Left lung (tissue), 14 donors: ENCODE measurements around the gene AKR1E2. TPM values are rescaled to one million over a fixed set of nuclear protein-coding genes. Genes with fewer than 3 reads are reported as not detected.

Source experiments
- ATAC-seq: fragments of 200-7000 bp; cut with Tn5 transposase; one replicate; pipeline ENCODE4 v1.9.1; 2020; ENCODE audit warnings: moderate library complexity
- DNase-seq, 4 donors: peaks; one replicate each; pipeline ENCODE4 v3.0.0-alpha.2; 2013 to 2020
- H3K27ac ChIP-seq, 2 donors: fragments of 200-600 bp; sonication (generic) in 1 of 2; one replicate each; pipeline versions ENCODE4 v1.5.0 to v1.8.0; 2020 to 2021
- H3K27me3 ChIP-seq, 2 donors: fragments of 200-600 bp; sonication (generic) in 1 of 2; one replicate each; pipeline versions ENCODE4 v1.5.0 to v1.8.0; 2020 to 2021
- H3K36me3 ChIP-seq, 2 donors: fragments of 200-600 bp; sonication (generic) in 1 of 2; one replicate each; pipeline versions ENCODE4 v1.5.0 to v1.8.0; 2020 to 2021
- H3K4me1 ChIP-seq, 2 donors: fragments of 200-600 bp; one replicate each; pipeline ENCODE4 v1.8.0; 2021
- H3K4me3 ChIP-seq, 2 donors: fragments of 200-600 bp; sonication (generic) in 1 of 2; one replicate each; pipeline versions ENCODE4 v1.5.0 to v1.8.0; 2020 to 2021; ENCODE audit warnings: mild to moderate bottlenecking in 1 of 2
- H3K9me3 ChIP-seq, 2 donors: fragments of 200-600 bp; sonication (generic) in 1 of 2; one replicate each; pipeline versions ENCODE4 v1.5.0 to v1.8.0; 2020 to 2021
- intact Hi-C, 2 donors: fragments of 100-400 bp; cut with DNase I; formaldehyde crosslinking; loops; one replicate each; pipeline versions ENCODE4 v1.11.2 to v1.14.2; 2022
- long read RNA-seq, 12 donors: library from polyadenylated mRNA in 2 of 12; unstranded in 2 of 12; transcript quantifications; one replicate each; pipeline ENCODE4 v2.0.0 and lab custom pipeline, GENCODE V29; 2019 to 2026
- polyA plus RNA-seq, 6 donors: library from polyadenylated mRNA; unstranded; fragments of 120-200 nt; gene quantifications; one replicate each; pipeline ENCODE4 v1.2.1, GENCODE V29; 2013; ENCODE audit not compliant: insufficient read length in 6 of 6
- total RNA-seq, 2 donors: library from RNA; stranded (reverse); fragmentation: NEBNext Ultra II Directional; extraction: Animal tissue kit (Norgen Biotek cat#: 25700); gene quantifications; one replicate each; pipeline ENCODE4 v1.2.1, GENCODE V29; 2021
- TF ChIP-seq, protein P1 (sequence below), 2 donors: fragments of 200-600 bp; sonication (generic) in 1 of 2; IDR thresholded peaks; one replicate each; pipeline versions ENCODE4 v1.5.0 to v1.8.0; 2021; ENCODE audit warnings: antibody characterized with exemption in 2 of 2
- donor health status: DM: no; HTN: yes; CAD: no.
- donor health status: DM: no; HTN: no; CAD: no.

AKR1E2 gene
- total RNA-seq = 10 to 100 TPM in 1 of 2 donors, 1 to 10 TPM in 1; 4.8 to 12.6 TPM
- polyA plus RNA-seq = 10 to 100 TPM in 2 of 6 donors, 1 to 10 TPM in 4; 5.8 to 13.1 (median 9.0) TPM
- long read RNA-seq, donor 1 = 0 reads
- long read RNA-seq, donor 2 = 0 reads
- long read RNA-seq, donor 3 = 0 reads
- long read RNA-seq, donor 4, partial matches to known transcripts = 1 of 3 reads
- long read RNA-seq, donor 4, other reads (novel, unspliced or antisense) = 1 of 3 reads
- long read RNA-seq, donor 5, partial matches to known transcripts = 0 of 1 reads
- long read RNA-seq, donor 5, other reads (novel, unspliced or antisense) = 0 of 1 reads
- long read RNA-seq, donor 6 = 0 reads
- long read RNA-seq, donor 7 = 0 reads
- long read RNA-seq, donor 8 = 0 reads
- long read RNA-seq, donor 9 = 0 reads
- long read RNA-seq, donor 10, partial matches to known transcripts = 0 of 1 reads
- long read RNA-seq, donor 10, other reads (novel, unspliced or antisense) = 1 of 1 reads
- long read RNA-seq, donor 11 = 0 reads
- long read RNA-seq, donor 12 = 0 reads

DNA sequence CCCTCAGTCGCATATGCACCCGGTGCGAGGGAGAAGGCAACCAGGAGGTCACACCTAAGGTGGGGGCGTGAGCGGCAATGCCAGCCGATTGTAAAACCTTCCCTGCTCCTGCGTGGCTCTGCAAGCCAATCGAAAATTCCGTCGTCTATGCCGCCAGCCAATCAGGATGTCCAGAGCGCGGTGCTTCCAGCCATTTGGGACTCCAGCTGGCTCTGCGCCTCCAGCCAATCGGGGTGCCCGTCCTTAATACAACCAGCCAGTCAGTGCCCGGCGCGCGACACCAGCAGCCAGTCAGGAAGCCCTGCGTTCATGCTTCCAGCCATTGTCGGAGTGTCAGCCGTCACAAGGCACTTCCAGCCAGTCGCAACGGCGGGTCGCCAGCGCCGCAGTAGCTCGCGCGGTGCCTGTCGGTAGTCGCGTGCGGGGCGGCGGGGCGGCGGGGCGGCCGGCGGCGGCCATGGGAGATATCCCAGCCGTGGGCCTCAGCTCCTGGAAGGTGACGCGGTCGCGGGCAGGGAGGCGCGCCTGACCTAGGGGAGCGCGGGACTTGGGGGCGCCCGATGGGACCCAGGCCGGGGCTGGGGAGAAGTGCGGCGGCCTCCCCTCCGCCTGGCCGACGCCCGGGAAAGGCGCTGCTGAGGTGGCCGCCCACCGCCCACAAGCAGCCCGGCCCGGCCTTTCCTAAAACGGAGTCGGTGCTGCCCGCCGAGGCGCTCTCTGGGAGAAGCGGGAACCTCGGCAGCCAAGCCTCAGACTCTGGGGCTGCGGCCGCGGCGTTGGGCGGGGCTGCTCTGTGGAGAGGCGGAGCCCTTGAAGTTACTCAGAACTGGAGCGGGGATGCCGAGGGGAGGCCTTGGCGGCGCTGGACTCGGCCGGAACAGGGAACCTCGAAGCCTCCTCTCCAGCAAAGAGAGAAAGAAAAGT, at the start of gene AKR1E2:
Gene AKR1E2, plus strand, starts transcription at position 340 of the 924 bp plus-strand sequence. Its CDS starts 118 bp downstream, at position 458.
- Histone ChIP-seq H3K27me3 (peaks cover 0 to 21% of the 10 kb centered on the region in 2 donors), H3K4me3 (peak within 1 kb of the TSS; percentile 51 to 62), H3K9me3 (no peaks in the 10 kb centered on the region), H3K4me1 (peaks cover 0 to 16% of the 10 kb centered on the region in 2 donors), H3K36me3 (no peaks in the 10 kb centered on the region), H3K27ac (peak within 1 kb of the TSS; percentile 86 to 92)
- DNase-seq = peak; percentile 59 to 96 (median 87)
- TF ChIP-seq, protein P1, sequence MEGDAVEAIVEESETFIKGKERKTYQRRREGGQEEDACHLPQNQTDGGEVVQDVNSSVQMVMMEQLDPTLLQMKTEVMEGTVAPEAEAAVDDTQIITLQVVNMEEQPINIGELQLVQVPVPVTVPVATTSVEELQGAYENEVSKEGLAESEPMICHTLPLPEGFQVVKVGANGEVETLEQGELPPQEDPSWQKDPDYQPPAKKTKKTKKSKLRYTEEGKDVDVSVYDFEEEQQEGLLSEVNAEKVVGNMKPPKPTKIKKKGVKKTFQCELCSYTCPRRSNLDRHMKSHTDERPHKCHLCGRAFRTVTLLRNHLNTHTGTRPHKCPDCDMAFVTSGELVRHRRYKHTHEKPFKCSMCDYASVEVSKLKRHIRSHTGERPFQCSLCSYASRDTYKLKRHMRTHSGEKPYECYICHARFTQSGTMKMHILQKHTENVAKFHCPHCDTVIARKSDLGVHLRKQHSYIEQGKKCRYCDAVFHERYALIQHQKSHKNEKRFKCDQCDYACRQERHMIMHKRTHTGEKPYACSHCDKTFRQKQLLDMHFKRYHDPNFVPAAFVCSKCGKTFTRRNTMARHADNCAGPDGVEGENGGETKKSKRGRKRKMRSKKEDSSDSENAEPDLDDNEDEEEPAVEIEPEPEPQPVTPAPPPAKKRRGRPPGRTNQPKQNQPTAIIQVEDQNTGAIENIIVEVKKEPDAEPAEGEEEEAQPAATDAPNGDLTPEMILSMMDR (IDR thresholded peaks at IDR 0.05) = no peak
- peak; percentile 96 for ATAC-seq
- intact Hi-C loops = no loop called here

DNA sequence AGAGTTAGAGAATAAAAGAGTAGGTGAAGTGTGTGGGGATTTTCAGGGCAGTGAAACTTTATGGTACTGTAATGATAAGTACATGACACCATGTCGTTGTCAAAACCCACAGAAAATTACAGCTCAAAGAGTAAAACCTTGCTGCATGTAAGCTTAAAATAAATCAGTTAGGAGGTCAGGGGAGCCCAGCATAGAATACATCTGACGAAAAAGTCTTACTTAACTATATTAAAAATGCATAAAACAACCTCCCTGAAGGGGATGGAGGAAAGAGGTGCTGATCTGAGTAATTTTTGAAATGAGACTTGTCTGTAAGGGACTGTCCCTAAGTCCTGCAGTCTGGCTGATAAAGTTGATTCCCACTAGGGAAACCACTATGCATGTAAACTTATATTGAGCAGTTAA, 49.8 kb upstream of the AKR1E2 start:
- H3K4me1 ChIP-seq = peaks cover 0 to 6% of the 10 kb centered on the region in 2 donors
- ATAC-seq (no peak), DNase-seq (no peak)
- intact Hi-C loops = loop anchor here in 1 of 2 donors (10.0 kb wide), 1 partner anchor 1581 kb away; no protein-coding TSS in a partner anchor
- H3K27me3 ChIP-seq = no peaks in the 10 kb centered on the region
- no peak overlapping the region for H3K27ac ChIP-seq
- TF ChIP-seq, protein P1 (IDR thresholded peaks at IDR 0.05) = no peak
- no peaks in the 10 kb centered on the region for H3K9me3 ChIP-seq
- no peak overlapping the region for H3K4me3 ChIP-seq
- H3K36me3 ChIP-seq = no peaks in the 10 kb centered on the region

DNA sequence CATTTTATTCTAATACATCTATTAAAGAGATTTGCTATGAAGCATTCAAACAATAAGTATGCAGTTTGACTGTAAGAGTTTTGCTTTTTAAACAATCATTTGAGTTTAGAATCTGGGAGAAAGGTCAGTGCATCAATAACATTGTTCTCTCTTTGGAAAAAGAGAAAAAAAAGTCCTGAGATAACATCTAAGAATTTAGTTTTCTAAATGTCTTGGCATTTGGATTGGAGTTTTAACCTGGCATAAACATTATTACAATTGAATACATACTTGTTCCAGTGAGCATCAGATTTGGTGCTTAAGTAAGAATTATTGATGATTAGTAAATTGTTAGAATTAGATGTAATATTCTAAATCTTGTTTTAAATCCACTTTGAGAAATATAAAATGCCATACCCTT, 47.2 kb upstream of the AKR1E2 start:
- H3K36me3 ChIP-seq = no peaks in the 10 kb centered on the region
- no peaks in the 10 kb centered on the region for H3K4me1 ChIP-seq
- no peaks in the 10 kb centered on the region for H3K9me3 ChIP-seq
- no peak overlapping the region for H3K4me3 ChIP-seq
- H3K27me3 ChIP-seq = no peaks in the 10 kb centered on the region
- TF ChIP-seq, protein P1 (IDR thresholded peaks at IDR 0.05) = no peak
- DNase-seq (no peak), ATAC-seq (no peak)
- H3K27ac ChIP-seq = no peak overlapping the region
- intact Hi-C loops = loop anchor here in 1 of 2 donors (10.0 kb wide), 1 partner anchor 1584 kb away; no protein-coding TSS in a partner anchor

DNA sequence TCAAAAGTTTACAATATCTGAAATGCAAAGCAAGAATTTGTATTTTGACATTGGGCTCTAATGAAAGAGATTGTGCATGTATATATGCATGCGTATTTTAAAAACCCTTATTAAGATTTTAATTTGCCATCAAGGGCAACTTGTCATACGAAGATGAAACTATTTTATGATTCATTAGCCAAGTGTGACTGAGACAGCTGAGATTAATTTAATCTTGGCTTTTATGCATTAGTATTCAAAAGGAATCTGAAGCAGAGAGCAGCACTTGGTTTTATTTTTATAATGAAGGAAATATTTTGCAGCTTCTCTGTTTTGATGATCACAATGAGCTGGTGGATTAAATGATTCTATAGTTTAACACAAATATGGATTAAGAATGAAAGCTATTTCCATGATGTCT, 45.9 kb upstream of the AKR1E2 start:
- TF ChIP-seq, protein P1 (IDR thresholded peaks at IDR 0.05) = no peak
- Histone ChIP-seq H3K9me3 (no peaks in the 10 kb centered on the region), H3K4me1 (no peaks in the 10 kb centered on the region), H3K36me3 (no peaks in the 10 kb centered on the region), H3K4me3 (no peak overlapping the region), H3K27ac (no peak overlapping the region), H3K27me3 (no peaks in the 10 kb centered on the region)
- ATAC-seq (no peak), DNase-seq (no peak)
- intact Hi-C loops = no loop called here
